PC-3 (cell line): Measurements from ENCODE around the gene EEIG2.
"Not testable (repeated sequence)": the region's sequence is repeated elsewhere in the genome, so short reads cannot be mapped to it uniquely, and the experiment has no call there.

Experiments
- EZH2 ChIP-seq: fragments of 300-600 bp; sonication (generic); IDR thresholded peaks from one replicate; pipeline ENCODE4 v1.6.1; 2017; ENCODE audit warnings: antibody characterized with exemption, mild to moderate bottlenecking, low read length; ENCODE audit not compliant: unreplicated experiment
- EZH2phosphoT487 ChIP-seq: fragments of 300-600 bp; sonication (generic); IDR thresholded peaks from 2 replicates; pipeline ENCODE4 v1.6.1; 2018; ENCODE audit warnings: mild to moderate bottlenecking, antibody characterized with exemption, low read length, borderline replicate concordance
- TF ChIP-seq, protein P1 (sequence below): fragments of 300-600 bp; sonication (generic); conservative IDR thresholded peaks from 2 replicates; pipeline ENCODE4 v1.5.1; 2017; ENCODE audit warnings: antibody characterized with exemption, low read depth, mild to moderate bottlenecking, low read length

DNA sequence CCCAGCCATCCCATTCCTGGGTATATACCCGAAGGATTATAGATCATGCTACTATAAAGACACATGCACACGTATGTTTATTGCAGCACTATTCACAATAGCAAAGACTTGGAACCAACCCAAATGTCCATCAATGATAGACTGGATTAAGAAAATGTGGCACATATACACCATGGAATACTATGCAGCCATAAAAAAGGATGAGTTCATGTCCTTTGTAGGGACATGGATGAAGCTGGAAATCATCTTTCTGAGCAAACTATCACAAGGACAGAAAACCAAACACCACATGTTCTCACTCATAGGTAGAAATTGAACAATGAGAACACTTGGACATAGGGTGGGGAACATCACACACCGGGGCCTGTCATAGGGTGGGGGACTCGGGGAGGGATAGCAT, 12.4 kb upstream of the EEIG2 start:
- TF ChIP-seq, protein P1, sequence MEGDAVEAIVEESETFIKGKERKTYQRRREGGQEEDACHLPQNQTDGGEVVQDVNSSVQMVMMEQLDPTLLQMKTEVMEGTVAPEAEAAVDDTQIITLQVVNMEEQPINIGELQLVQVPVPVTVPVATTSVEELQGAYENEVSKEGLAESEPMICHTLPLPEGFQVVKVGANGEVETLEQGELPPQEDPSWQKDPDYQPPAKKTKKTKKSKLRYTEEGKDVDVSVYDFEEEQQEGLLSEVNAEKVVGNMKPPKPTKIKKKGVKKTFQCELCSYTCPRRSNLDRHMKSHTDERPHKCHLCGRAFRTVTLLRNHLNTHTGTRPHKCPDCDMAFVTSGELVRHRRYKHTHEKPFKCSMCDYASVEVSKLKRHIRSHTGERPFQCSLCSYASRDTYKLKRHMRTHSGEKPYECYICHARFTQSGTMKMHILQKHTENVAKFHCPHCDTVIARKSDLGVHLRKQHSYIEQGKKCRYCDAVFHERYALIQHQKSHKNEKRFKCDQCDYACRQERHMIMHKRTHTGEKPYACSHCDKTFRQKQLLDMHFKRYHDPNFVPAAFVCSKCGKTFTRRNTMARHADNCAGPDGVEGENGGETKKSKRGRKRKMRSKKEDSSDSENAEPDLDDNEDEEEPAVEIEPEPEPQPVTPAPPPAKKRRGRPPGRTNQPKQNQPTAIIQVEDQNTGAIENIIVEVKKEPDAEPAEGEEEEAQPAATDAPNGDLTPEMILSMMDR = not testable (repeated sequence)
- not testable (repeated sequence) for TF ChIP-seq EZH2, EZH2phosphoT487
